GM21737 (cell line): ENCODE data around the gene VOPP1.
"Not testable (repeated sequence)": the region's sequence is repeated elsewhere in the genome, so short reads cannot be mapped to it uniquely, and the experiment has no call there.

Source experiments
- ATAC-seq: cut with Tn5 transposase; IDR thresholded peaks from one replicate; pipeline ENCODE4 v1.9.1; 2021; ENCODE audit warnings: mild to moderate bottlenecking, moderate library complexity; ENCODE audit not compliant: unreplicated experiment

VOPP1 gene

DNA sequence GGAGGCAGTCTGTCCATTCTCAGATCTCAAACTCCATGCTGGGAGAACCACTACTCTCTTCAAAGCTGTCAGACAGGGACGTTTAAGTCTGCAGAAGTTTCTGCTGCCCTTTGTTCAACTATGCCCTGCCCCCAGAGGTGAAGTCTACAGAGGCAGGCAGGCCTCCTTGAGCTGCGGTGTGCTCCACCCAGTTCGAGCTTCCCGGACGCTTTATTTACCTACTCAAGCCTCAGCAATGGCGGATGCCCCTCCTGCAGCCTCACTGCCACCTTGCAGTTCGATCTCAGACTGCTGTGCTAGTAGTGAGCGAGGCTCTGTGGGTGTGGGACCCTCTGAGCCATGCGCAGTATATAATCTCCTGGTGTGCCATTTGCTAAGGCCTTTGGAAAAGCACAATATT, 10.4 kb upstream of the VOPP1 start:
- ATAC-seq, result not testable (repeated sequence)

DNA sequence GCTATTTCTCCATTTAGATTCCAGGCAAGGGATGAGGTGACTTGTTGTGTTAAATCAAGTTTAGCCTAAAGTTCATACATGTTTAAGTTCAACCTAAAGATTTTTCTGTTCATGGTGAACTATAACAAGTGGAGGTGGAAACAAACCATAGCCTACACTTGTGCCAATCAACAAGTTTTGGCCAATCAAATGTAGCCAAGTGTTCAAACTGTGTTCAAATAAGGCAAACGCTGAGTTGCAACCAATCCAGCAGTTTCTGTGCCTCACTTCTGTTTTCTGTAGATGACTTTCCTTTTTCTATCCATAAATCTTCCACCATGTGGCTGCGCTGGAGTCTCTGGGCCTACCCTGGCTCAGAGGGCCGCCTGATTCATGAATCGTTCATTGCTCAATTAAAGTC, 4.5 kb upstream of the VOPP1 start:
- no peak for ATAC-seq

DNA sequence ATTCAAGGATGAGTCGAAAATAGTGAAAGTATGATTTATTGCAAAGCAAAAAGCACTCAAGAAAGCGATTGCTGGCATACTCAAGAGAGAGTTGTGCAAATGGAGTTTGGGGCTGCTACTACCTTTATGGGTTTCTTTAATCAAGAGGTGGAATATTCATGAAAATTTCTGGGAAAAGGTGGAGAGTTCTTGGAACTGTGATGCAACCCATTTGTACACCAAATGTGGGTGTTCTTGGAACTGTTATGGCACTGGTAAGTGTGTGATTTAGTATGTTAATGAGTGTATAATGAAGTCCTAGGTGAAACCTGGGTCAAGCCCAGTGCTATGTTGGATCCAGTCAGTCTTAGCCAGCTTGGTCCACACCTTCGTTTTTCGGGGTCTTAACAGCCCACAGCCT, 3.4 kb upstream of the VOPP1 start:
- ATAC-seq, result no peak

DNA sequence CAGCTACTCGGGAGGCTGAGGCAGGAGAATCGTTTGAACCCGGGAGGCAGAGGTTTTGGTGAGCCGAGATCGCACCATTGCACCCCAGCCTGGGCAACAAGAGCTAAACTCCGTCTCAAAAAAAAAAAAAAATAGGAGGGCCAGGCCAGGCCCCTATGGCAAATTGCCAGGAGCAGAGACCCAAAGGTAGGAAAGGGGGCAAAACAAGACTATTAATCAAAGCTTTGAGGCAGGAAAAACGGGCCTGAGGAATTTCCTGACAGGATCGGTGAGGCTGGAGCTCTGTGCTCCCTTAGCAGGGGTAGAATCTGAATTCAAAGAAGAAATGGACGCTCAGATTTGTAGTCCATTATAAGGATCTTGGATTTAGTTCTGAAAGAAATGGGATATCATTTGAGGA, 2.8 kb upstream of the VOPP1 start:
- no peak for ATAC-seq

DNA sequence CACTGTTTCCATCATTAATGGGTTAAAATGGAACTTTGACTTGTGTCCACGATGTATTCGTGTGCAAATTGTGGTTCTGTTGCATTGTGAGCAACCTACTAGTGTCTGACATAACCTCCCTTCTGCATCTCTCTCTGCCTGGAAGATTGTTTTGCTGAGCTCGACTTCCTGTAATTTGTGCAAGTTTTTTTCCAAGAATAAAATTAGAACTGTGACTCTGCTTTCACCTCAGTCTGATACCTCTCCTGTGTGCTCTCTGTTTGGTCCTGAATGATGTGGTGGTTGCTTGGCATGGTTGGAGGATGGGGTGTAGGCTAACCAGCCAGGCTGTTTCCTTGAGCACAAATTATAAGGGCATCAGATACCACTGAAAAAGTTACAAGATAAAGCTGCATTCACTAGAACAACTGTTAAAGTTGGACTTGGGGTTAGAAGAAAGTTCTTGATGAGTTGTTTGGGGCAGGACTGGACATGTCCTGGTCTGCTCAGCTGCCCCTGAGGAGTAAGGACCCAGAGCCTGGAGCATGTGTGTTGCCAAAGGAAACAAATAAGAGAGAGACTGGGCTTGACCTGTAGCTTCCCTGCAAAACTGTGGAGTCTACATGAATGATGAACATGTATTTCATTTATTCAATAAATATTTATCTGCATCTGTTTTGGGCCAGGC, 1.9 kb upstream of the VOPP1 start:
- no peak for ATAC-seq

DNA sequence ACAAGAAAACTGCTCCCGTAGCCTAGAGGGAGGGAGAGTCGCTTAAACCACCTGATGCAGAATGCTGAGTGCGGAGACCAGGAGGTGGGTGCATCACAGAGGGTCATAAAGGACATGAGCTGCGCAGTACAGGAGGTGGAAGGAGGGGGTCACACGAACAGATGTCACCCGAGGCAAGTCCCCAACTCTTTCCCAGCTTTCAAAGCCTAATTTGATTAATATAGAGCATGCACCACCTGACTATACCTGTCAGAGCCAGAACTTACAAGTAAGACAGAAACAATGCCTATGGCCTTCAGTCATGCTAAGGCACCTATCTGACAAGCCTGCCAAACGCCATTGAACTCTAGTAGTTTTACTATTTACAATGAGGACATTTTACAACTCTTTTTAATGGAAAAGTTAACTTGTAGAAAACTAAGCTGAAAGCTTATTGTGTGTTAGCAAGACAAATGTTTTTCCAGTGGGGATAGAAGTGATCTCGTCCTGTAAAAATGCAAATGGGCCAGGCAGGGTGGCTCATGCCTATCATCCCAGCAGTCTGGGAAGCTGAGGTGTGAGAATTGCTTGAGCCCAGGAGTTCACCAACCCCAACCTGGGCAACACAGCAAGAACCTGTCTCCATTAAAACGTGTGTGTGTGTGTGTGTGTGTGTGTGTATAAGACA, 1.1 kb upstream of the VOPP1 start:
- ATAC-seq, result no peak

DNA sequence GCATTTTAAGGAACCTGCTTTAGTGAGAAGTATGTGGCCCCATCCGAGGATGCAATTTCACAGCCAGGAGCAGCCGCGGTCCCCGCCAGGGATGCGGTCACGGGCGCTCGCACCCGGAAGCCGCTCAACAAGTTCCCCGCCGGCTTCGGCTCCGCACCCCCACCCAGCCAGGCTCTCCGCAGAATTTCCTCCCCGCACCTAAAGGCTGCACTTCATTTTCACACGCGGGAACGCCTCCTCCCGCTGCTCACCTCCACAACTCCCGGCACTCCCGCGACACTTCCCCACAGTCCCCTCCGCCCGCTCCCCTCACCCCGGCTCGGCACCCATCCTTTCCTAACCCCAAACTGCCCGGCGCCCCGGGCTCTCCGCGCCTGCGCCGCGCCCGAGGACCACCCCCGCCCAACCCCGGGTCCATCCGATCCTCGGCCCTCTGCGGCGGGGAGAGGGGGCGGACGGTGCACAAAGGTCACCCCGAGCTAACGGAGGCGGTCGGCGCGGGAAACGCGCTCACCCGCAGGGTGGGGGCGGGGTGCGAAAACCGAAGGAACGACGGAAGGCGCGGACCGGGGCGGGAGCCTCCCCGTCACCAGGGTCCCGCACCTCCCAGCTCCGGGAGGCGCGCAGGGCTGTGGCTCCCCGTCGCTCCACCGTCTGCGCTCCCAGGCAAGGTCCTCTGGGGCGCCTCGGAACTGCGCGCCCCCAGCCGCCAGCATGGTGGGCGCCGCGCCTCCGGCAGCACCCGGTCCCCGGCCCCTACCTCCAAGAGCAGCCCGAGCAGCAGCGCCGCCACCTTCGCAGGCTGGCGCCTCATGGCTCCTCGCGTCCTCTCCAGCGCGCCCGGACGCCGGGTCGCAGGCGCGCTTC, 558 bp downstream of the VOPP1 start:
- ATAC-seq, result peak; percentile 13

DNA sequence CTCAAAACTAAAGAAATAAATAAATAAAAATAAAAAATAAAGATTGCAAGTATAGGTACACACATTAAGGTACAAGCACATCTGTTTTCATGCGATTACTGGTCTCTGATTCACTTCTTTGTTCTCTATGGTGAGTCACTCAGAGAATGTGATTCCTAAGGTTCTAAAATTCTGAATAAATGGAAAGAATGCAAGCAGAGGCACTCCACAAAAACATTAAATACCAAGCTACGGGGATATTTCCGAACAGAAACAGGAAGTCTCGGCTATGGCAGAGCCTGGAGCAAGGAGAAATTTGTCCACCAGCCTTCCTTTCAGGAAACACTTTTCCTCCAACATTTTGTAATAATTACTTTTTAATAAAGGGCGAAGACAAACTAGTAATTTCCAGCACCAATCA, 1.4 kb downstream of the VOPP1 start:
- no peak for ATAC-seq

DNA sequence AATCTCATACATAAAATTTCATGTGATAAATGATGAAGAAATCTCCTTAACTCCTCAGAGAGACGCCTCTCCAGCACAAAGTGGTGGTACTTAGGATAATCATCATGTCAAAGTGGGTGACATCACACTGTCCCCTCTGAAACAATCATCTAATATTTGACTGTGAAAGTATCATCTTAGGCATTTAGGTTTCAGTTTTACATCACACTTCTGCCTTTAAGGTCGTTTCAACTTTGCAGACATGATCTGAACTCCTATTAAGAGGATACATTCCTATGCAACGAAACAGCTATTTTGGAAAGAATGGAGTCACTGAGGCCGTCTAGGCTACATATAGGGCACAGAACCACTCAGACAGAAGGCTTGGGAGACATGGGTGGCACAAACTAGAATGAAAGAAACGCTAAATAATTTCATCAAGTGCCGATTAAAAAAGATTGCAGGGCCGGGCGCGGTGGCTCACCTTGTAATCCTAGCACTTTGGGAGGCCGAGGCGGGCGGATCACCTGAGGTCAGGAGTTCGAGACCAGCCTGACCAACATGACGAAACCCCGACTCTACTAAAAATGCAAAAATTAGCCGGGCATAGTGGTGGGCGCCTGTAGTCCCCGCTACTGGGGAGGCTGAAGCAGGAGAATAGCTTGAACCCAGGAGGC, 2.0 kb downstream of the VOPP1 start:
- peak; percentile 36 for ATAC-seq

DNA sequence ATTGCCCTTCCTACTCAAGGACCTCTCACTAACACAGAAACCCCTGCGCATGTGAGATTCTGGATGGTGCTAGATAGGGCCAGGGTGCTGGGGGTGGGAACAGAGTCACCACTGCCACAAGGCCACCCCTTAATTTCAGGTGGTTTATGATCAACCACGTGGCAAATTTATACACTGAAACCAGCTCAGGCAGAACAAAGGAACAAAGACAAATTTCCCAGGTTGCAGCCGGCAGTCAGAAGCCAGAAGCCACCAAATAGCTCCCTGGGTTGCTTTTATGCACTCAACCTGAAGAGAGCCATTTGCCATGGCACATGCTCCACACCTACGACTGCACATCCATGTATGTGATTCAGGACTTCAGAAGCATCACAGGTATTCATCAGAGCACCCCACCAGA, 2.5 kb downstream of the VOPP1 start:
- ATAC-seq, result peak; percentile 25

DNA sequence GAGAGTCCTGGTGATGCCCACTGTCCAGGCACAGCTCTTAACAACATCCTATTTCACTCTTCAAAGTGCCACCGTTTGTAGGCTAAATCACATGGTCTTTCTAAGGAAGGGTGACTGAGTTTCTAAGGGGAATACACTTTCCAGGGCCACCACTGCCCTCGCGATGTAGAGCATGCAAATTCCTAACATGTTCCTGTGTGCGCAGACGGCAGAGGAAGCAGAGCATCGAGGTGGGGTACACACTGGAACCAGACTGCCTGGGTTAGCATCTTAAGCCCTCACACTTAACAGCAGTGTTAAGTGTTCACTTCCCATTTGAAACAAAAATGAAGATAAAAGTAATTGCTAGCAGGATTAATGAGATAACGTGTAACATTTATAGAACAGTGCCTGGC, 3.0 kb downstream of the VOPP1 start:
- no peak for ATAC-seq

DNA sequence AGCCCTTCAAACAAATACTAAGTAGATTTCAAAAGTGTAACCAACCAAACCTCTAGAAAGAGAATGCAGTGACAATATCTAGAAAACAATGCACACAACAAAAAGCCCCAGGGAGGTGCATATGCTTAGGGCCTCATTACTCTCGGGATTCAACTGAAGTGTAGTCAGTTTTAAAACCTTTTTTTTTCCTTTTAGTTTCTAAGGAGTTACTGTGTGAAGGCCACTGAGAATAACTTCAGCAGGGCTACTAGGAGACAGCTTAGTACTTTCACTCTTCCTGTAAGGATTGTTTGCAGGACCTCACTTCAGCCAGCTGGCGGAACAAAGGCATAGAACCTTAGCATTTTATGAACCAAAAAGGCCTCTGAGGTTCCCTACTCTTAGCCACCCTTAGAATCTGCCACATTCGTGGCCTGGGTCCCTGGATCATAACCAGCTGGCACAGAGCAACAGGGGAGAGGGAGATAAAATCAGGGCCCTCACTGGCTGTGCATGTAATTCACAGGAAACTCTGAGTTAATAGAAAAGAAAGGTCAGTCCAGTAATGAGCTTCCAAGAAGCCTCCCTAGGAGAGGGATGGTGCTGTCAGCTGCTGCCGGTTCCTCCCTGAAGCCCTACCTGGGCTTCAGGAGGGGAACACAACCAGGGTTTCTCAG, 3.6 kb downstream of the VOPP1 start:
- no peak for ATAC-seq

DNA sequence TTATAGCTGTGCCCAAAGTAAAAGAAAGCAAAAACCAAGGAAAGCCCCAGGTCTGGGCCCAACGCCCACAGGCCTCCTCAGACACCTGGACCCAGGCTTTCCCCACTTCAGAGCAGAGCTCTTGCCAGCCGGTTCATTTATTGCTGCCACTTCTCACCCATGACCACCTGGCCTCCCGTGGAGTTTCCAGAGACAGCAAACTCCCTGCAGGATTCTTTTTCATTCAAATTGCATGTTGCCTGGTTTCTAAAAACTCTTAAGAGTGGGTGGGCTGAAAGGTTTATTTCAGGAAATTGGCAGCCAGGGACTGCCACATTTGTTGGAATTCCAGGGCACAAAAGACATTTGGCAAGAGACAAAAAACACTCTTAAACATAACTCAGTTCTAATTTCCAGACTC, 4.7 kb downstream of the VOPP1 start:
- ATAC-seq, result no peak

DNA sequence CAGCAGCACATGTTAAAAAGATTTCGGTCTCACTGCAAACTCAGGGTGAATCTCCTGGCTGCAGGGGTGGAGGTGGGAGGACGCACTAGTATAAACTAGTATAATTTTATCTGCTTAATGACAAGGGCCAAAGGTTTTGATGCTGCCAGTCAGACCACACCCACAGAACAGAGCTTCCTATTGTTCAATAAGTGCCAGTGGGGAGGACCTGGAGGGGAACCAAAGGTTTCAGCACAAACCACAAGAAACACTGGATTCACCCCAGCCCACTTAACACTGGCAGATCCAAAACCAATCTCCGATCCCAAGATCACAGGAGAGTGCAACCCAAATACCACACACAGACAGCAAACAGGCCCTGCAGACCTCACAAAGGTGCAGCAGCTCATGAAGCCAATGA, 6.6 kb downstream of the VOPP1 start:
- no peak for ATAC-seq

DNA sequence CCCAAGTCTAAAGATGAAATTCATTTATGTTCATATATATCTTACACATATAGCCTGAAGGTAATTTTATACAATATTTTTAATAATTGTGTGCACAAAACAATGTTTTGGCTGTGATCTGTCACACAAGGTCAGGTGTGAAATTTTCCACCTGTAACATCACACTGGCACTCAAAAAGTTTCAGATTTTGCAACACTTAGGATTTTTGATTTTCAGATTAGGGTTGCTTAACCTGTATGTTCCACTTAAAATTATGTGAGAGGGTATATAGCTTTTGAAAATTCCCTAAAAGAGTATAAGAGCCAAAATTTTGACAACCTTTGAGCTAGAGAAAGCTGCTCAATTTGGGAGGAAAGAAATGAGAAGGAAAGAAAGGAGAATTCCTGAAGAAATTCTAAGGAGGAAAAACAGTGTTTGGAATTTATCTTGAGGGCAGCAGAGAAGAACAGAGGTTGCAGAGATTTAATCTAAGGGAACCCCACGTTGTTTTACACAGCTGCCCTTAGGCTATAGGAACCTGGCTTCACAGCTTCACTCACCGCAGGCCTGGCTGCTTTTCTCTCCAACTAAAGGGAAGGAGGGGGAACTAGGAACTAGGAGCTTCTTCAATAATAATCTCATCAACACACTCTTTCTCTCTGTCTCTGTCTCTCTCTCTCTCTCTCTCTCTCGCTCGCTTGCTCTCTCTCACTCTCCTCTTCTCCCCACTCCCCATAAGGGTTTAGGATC, 8.5 kb downstream of the VOPP1 start:
- no peak for ATAC-seq

DNA sequence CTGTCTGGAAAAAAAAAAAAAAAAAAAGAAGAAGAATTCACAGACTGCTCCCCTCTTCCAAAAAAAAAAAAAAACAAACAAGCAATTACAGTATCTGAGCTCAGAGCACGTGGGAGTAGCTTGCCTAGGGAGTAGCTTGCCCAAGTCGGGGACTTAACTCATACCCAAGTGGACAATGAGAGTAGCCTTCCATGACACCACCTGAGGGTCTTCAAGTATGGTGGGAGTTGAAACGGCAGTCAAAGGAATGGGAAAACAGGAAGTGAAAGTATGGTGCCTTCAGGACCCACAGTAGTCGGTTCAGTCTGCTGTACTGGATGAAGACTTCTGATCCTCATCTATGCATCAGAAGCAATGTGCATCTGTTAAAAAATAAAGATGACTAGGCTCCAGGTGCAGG, 10.6 kb downstream of the VOPP1 start:
- ATAC-seq, result no peak

DNA sequence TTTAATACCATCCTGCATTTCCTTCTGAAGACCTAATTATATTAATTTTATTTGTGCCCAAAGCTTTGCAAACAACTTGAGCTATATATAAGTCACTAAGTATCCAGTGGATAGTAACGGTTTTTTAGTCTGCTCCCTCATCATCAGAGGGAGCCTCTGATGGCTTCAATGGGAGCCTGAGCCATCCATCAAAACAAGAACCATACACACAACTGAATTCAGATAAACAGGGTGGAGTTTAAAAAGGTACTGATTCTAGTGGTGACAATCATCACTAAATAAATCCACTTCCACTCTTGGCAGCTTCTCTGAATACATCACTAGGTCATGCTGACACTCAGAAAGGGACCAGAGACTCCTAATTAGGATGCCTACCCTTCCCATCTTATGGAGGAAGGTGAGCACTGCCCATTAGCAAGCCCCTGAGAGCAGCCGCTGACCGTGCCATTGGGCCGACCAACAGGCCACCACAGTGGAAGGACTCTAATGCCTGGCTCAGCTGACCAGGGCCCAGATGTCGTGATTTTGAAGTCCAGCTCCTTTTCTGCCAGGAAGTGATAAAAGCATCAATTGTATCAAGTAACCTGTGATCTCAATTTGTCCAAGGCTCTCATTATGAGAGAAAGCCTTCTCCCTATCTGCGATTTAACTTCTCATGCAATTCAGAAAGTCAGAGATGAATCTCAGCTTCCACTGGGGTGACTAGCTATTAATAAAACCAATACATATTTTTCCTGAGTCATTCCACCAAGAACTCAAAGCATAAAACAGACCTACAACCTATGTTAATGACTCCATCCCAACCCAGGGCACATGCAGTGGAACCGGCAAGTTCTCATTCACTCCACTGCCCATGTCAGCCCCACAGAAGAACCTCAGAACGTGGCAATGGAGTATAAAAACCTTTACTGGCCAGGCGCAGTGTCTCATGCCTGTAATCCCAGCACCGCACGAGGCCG, 13.1 kb downstream of the VOPP1 start:
- no peak for ATAC-seq

DNA sequence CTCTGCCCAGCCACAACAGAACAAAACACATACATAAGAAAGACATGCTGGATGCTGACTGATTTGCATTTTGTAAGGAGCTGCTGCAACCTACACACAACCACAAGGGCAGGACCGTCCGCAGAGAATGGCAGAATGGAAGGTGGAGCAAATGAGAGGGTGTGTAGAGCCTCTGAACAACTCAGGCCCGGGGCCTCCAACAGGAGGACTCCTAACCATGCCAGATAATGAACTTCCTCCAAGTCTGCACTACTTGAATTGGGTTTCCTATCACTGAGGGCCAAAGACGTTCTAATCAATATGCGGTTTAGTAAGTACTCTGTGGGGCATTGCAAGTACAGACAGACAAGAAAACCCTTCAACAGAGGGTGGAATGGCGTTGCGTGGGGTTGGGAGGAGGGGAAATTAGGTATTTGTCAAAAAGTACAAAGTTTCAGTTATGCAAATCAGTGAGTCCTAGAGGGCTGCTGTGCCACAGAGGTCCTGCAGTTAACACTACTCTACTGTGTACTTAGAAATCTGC, 14.6 kb downstream of the VOPP1 start:
- ATAC-seq, result peak; percentile 75

DNA sequence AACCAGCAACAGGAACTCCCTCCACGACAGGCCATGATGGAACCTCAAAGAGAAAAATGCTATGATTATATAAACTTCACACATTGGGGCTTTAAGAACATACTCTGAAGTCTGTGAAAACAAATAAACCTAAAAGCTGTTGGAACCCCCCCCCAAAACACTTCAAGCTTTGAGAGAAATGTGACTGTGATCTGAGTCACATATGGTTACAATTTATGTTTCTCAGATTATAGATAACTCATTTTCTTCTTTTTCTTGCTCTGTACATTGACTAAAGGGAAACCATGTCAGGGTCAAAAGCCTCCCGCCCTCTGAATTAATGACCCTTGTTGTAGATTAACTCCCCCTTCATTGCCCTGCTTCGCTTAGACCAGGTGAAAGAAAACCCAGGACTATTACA, 15.8 kb downstream of the VOPP1 start:
- no peak for ATAC-seq
